ENCODE data around the gene OPN1LW.

DNA sequence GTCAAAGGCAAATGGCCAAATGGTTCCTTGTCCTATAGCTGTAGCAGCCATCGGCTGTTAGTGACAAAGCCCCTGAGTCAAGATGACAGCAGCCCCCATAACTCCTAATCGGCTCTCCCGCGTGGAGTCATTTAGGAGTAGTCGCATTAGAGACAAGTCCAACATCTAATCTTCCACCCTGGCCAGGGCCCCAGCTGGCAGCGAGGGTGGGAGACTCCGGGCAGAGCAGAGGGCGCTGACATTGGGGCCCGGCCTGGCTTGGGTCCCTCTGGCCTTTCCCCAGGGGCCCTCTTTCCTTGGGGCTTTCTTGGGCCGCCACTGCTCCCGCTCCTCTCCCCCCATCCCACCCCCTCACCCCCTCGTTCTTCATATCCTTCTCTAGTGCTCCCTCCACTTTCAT lies 3.8 kb upstream of the OPN1LW start:
- TF ChIP-seq, protein P1, sequence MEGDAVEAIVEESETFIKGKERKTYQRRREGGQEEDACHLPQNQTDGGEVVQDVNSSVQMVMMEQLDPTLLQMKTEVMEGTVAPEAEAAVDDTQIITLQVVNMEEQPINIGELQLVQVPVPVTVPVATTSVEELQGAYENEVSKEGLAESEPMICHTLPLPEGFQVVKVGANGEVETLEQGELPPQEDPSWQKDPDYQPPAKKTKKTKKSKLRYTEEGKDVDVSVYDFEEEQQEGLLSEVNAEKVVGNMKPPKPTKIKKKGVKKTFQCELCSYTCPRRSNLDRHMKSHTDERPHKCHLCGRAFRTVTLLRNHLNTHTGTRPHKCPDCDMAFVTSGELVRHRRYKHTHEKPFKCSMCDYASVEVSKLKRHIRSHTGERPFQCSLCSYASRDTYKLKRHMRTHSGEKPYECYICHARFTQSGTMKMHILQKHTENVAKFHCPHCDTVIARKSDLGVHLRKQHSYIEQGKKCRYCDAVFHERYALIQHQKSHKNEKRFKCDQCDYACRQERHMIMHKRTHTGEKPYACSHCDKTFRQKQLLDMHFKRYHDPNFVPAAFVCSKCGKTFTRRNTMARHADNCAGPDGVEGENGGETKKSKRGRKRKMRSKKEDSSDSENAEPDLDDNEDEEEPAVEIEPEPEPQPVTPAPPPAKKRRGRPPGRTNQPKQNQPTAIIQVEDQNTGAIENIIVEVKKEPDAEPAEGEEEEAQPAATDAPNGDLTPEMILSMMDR (conservative IDR thresholded peaks at IDR 0.05), result no peak
- TF ChIP-seq ZFX (IDR thresholded peaks at IDR 0.05), result no peak

All from C4-2B (cell line).